Islet of Langerhans (tissue), 1 donor: Measurements from ENCODE around the gene SH3RF3.

Experiments used
- FAIRE-seq: peaks from one replicate; lab custom pipeline; 2011; peaks lifted over from hg19 to GRCh38; lab: Jason Lieb, UNC

SH3RF3 gene

DNA sequence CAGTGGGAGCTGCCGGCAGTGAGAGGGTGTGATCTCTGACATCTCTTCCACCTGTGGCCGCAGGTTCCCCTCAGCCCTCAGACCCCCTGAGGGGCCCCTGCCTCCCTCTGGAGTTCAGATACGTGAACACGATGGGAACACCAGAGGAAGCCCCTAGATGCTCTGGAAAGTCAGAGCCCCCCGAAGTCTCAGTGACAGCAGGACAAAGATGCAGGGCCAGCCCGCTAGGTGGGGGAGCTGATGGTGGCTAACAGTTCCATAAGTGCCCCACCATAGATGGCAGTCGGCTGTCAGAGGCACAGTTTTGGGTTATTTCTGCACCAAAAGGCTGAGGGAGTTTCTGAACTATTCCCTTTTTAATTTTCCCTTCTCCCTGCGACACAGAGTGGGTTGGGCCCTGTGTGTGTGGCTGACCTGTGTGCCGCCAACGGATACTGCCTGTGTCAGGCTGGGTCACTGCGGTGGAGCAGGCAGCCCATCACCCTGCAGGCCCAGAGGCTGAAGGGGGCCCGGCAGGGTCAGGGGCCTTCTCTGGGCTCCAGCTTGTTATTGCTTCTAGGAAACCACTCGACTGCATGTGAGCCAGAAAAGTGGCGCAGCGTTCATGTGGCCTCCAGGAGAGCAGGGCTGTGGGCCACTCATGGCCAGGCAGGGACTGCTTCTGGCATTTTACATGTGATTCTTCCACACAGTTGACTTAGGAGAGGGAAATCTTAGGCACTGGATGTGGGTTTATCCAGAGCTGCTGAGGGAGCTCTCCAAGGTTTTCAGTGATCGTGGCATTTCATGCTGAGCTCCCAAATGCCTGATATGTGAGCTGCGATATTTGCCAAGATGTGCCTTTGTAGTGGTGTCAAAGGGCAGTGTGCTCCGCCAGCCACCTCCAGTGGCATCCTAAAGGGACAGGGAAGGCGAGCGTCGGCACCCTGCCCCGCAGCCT lies 225.1 kb downstream of the SH3RF3 start:
- no peak for FAIRE-seq

DNA sequence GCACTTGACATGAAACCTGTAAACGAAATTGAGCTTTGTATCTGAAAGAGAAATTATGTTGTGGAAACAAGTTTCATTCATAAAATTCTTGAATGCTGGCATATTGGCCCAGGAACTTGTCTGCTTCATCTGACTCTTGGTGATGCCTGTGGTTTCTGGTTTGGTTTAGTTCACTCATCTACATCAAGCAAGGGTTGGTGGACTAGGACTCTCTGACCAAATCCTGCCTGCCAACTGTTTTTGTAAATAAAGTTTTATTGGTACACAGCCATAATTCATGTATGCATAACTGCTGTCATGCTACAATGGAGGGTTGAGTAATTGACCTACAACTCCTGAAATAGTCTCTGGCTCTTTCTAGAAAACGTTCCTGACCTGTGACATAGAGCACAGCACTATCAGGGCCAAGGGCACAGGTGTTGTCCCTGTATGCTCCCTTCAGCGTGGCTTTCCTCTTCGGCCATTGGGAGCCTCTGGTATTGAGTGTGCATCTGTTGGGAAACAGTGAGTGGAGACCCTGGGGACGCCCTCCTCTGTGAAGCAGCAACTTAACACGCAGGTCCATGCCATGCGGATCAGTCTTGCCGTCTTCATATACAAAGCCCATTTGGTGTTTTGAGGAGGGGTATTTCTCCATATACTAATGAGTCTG lies 226.3 kb downstream of the SH3RF3 start:
- no peak for FAIRE-seq

DNA sequence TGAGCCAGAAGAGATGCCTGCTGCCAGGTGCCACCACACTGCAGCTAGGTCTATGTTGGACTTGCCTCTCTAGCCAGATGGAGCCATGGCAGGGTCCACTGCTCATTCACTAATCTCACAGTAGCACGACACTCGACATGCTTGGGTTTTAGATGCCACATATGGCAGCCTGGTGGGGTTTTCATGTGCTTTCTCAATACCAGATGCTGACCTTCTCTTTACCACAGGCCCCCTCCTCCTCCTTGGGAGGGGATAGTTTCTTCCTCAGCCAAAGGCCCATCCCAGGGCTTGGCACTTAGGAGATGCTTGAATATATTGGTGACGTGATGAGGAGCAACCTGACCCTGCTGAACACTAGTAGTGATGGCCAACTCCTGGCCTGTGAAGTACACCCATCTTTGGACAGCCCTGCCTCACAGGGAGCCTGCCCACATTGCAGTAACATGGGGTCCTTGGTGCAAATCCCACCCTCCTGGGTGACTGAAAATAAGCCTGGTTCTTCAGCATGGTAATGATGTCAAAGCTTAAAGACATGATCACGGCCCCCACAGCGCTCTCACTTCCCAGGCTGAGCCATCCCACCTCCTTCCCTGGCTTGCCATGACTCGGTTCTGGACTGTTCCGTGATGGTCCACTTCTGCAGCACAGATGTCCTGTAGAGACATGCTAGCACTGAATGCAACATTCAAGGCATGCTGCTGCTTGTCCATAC lies 227.5 kb downstream of the SH3RF3 start:
- FAIRE-seq: no peak

DNA sequence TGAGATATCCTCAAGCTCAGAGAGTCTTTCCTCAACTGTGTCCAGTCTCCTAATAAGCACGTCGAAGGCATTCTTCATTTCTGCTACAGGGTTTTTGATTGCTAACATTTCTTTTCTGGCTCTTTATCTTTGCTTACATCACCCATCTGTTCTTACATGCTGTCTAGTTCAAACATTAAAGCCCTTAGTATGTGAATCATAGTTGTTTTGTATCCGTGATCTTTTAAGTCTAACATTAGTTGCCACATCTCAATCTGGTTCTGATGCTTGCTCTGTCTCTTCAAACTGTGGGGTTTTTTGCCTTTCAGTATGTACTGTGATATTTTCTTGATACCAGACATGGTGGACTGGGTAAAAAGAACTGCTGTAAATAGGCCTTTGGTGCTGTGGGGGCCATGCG lies 235.2 kb downstream of the SH3RF3 start:
- no peak for FAIRE-seq

DNA sequence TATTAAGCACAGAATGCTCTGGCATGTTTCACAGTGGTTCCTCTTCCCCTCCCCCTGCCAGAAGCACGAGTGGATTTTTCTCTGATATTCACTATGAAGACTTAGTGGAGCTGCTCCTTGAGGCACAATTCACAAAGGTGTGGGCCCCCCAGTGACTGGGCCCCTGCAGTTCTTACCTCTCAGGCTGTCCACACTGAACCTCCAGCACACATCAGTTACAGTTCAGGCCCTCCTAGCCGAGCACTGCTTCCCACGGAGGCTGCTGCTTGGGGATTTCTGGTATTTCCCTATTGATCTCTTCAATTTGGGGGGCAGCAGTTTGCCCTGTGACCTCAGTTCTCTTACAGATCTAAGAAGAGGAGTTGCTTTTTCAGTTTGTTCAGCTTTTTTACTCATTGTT lies 236.1 kb downstream of the SH3RF3 start:
- no peak for FAIRE-seq

DNA sequence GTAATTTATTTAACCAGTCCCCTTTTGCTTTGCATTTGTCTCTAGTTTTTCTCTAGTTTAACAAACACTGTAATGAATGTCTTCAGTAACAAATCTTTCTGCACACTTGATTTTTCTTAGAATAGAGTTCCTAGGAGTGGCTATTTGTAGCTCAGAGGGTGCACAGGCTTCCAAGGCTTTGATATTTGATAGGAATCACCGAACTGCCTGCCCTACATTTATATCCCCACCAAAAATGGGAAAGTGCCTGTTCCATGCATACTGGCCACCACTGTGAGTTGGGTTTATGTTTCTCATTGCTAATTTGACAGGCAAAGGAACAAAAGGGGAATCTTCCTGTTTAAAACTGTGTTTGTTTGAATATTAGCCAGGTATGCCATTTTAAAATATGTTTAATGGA lies 238.7 kb downstream of the SH3RF3 start:
- no peak for FAIRE-seq

DNA sequence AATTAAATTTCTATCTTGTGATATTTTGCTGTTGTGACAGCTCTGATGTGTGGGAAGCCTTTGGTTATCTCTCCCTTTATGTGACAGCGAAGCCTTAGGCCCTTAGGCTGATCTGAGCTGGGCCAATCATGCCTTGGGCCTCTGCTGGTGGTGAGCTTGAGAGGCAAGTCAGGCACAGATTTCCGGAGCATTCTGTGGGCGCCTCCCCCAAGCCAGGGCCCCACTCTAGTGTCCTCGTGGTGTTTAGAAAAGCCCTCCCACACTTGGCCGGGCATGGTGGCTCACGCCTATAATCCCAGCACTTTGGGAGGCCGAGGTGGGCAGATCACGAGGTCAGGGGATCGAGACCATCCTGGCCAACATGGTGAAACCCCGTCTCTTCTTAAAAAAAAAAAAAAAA lies 239.8 kb downstream of the SH3RF3 start:
- FAIRE-seq: no peak

DNA sequence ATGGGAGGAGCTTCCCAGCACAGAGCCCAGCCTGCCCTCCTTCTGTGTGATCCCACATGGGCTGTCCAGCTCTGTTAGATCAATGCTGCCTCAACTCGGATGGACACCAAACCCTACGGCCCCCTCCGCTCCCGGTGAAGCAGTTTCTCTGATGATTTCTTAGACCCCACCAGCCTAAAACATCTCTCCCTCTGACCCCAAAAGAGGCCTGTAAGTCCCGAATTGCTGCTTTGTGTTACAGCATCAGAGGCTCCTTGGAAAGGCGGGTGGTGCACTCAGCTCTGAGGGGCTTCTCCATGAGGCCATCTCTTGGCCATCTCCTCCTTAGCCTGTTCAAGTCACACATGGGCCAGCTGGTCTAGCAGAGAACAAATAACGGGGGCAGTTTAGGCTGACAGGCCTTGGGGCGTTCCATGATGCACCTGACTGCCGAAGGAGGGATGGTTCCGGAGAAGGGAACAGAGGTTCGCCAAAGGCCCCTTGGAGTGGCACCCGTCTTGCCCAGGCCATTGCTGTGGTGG lies 240.7 kb downstream of the SH3RF3 start:
- FAIRE-seq: no peak

DNA sequence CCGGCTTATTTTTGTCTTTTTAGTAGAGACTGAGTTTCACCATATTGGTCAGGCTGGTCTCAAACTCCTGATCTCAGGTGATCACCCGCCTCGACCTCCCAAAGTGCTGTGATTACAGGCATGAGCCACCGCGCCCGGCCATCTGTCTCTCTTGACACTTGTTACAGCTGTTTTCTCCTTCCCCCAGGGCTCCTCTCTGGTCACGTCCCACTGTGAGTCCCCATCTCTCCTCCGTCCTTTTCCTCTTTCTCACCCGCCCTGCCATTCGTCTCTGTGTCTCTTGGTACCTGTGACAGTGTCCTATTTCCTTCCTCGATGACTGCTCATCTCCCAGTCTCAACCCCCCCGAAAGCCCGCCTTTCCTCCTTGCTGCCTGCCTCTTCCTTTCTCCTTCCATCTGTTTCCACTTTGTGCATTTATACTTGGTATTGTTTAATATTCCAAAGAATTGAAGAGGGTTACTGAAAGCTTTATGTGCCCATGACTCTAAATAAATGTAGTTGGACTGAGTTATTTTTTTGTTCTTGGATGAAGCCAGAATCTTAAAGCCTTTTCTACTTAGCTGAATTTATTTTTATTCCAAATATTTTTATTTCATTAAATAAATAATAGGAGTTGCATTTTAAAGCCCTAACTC lies 241.5 kb downstream of the SH3RF3 start:
- no peak for FAIRE-seq

DNA sequence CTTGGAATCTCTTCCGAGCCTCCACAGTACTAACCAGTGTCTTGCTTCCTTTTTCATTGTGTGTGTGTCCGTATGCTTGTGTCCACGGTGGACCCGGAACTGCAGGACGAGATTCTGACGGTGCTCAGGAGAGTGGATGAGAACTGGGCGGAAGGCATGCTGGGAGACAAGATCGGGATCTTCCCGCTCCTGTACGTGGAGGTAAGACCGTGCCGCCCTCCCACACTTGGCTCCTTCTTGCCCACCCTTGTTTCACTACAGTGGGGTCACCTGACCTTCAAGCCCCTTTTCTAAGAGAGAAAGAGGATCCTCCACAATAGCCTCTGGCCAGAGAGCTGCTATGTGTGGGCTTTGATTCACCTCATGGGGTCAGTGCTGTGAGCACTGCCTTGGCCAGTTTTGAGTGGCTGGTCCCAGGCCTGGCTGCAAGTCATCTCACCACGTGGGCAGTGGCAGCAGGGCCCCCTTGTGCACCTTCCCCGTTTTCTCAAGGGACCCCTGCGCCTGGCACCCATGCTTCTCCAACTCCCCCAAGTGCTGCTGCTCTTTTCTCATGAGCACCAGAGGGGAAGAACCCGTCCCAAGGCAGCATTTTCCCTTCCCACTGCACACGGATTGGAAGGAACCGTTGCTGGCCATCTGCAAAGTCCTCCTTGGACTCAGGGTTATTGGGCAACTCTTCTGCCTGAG lies 242.6 kb downstream of the SH3RF3 start:
- FAIRE-seq: no peak

DNA sequence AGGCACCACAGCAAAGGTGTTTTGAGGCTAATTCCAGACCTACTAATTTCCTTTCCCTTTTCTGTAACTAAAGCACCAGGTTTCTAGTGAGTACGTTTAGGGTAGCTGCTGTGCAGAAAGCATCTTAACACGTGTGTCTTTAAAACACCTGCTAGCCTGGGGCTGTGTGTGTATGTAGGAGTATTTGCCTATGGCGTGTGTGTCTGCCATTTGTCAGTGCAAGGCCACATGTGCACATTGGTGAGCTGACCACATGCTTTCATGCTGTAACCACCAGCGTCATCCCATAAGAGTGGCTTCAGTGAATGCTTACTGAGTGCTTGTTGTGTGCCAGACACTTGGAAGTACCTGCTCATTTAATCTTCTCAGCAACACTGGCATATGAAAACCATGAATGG lies 243.2 kb downstream of the SH3RF3 start:
- no peak for FAIRE-seq

DNA sequence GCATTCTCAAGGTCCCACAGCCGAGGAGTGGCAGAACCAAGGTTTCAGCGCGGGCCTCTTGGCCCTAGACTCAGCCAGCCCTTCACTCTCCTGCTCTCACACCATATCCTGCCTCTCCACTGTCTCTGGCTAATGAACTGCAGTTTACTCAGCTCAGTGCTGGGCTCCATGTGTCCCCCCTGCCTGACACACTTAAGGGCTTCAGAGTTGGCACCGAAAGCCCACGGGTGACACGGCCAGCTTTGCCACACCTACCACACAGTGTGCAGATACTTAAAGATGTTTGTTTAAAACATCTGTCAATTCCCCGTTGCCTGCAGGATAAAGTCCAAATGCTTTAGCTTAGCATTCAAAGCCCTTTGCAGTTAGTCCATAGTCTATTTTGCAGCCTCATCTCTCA lies 243.6 kb downstream of the SH3RF3 start:
- no peak for FAIRE-seq

DNA sequence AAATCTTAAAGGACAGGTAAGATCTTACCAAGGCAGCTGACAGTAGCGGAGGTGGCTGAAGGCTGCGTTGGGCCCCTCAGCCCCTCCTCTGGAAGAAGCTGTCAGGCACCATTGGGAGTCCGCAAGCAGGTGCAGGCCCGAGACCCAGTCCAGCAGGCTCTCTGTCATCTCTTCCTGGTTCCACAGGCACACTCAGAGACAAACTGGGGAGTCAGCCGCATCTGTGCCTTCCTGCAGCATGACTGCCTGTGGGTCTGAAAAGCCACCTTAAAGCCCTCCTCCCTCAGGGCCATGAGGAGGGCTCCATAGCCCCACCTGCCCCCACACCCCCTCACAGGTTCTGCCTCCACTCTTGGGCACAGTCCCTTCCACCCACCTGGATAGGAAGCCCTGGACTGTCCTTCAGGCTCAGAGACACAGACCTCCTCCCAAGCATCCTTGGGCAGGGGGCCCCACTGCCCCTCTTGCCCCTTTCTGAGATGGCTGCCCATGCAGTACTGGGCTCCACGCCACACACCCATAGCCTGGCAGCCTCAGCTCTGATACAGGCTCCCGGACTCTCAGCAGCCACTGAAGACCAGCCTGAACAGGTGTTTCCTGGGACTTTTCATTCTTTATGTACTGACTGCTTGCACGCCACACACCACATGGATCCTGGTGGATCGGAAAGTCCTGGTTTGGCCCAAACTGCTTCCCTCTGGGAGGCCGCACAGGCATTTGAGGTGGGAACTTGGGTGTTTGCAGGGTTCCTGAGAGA lies 245.0 kb downstream of the SH3RF3 start:
- FAIRE-seq: no peak

DNA sequence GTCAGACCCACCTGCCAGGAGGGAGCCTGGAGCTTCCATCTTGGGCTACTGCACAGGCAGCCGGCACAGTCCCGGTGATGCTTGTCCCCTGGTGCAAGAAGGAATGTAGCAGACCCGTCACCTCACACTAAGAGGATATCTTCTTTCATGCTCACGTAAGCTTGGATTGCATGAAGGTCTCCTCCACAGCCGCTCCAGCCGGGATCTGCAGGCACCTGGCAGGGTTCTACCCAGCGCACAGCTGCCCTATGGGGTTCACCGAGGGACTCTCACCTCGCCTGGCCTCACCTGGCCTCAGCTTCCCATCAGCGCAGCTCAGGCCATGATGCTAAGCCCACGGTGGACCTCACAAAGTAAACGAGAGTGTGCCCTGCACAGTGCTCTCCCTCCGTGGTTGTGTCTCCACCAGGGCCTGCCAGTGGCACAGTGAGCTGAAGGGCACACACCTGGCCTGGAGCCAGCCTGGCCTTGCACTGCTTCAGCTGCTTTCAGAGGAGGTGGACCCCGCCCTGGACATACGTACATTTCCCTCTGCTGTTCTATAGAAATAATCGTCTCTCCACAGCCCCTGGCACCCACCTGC lies 245.6 kb downstream of the SH3RF3 start:
- FAIRE-seq: no peak

DNA sequence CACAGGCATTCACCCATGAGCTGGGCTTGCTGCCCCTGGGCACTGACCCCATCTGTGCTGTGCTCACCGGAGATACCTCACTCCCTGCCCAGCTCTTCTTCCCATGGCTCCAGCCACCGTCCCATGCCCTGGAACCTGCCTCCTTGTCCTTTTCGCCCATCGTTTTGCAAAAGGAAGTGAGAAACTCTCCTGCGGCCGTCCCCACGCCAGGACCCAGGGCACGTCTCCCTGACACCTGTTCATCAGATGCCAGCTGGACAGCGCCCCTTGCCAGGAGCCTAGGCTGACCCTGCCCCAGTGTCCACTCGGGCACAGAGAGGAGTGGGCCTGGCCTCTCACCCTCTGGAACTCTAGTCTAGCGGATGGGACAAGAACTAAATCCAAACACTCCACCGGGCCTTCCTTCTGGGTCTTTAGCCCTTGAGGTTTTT lies 246.1 kb downstream of the SH3RF3 start:
- FAIRE-seq: no peak

DNA sequence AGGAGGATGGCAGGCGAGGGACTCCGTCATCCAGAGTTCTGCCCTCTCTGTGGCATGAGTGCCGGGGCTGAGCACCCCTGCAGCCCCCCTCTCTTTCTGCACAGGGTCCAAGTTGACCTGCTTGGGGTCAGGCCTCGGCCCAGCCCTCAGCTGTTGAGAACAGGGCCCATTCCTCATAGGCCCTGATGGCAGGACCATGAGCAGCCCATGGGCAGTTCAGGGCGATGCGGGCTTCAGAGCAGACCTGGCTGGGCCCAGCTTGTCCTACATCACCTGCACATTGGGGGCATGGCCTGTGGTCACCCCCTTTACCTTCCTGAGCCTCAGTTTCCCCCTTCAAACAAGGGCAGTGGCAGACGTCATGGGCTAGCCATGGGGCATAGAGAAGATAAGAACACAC lies 246.7 kb downstream of the SH3RF3 start:
- FAIRE-seq: no peak

DNA sequence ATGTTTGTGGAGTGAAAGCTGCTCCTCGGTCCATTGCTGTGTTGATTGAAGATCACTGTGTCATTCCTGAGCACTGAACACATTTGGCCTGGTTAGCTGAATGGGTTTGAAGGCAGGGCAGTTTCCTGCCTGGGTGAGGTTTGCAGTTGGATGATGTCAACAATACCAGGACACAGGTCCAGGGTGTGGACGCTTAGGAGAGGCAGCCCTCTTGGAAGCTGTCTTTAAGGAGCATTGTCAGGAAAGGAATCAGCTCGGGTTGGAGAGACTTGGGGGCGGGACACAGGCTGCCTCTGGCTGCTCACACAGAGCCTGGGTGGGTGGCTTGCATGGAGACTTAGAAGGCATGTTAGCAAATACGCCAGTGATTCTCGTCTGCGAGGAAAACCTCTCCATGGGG lies 247.1 kb downstream of the SH3RF3 start:
- no peak for FAIRE-seq

DNA sequence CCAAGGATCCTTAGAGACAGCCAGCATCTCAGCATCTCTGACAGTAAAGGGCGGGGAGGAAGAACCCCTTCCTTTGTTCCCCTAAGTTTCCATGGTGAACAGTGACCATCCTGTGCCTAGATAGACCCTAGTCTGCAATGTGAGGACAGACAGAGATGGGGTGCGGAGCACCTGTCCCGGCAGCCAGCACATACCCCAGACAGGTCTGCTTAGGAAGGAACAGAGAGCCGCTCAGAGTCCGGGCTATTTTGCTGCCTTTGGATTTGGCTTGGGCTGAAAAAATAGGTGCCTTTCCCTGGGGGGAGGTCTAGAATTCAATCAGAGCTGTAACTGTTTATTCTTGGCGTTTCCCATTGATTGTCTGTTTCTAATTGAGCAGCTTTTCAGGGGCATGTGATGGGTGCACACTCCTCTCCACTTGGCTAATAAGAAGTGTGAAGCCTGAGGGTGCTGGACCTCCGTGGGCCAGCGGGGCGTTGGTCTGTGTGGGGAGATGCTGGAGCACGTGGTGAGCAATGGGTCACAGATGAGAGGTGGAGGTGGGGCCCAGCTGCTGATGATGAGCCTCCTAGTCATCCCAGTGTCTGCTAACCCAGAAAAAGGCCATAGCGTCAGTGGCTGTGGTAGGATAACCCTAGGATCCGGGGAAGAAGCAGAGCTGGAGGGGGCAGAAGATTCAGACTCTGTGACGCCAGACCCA lies 247.9 kb downstream of the SH3RF3 start:
- no peak for FAIRE-seq

DNA sequence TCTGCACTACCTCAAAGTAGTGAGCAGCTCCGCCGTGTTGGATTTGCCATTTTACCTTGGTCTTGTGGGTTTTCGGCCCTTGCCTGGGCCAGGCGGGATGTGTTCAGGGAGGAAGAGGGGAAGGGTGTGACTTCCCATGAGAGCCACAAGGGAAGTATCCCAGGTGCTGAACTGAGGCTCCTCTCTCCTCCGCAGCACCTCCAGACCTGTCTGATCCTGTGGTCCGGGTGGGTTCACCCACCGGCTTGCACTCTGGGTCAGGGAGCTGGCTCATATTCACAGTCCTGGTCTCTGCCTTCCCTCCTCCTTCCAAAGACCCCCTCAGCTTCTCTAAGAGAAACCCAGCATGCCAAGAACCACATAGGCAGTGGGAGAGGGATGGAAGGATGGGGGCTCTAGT lies 249.0 kb downstream of the SH3RF3 start:
- no peak for FAIRE-seq

DNA sequence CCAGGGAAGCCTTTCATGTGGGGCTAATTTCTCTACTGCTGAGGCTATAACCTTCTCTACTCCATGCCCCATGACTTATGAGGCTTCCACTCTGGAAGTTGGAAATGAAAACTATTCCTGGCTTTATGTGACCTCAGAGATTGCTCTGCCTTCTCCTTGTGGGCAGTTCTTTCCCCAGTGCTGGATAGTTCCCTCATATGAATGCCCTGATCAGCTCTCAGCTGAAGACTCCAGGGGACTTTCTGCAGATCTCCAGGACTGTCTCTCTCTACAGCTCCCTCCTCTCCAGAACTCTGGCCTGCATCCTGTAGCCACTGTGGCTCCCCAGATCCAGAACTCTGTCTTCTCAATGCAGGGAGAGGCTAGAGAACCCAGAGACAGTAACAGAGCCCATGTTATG lies 249.7 kb downstream of the SH3RF3 start:
- FAIRE-seq: no peak
